Measurements from ENCODE around the gene AGAP1. TPM values are rescaled to one million over a fixed set of nuclear protein-coding genes. Genes with fewer than 3 reads are reported as not detected.

AGAP1 gene
- total and polyA plus RNA-seq, 8 donors, result 5.0 to 27.6 (median 17.4) TPM

- intact Hi-C loops (cut with DNase I), result no loop called here
- FAIRE-seq (no peak), ATAC-seq (no peak), DNase-seq (no peak)
- Histone ChIP-seq H3K4me3 (no peak overlapping the region), H3K9me3 (no peaks in the 10 kb centered on the region), H3K27ac (no peak overlapping the region), H3K27me3 (no peaks in the 10 kb centered on the region), H3K36me3 (no peaks in the 10 kb centered on the region), H3K4me1 (no peaks in the 10 kb centered on the region)
- 70 to 82% methylated on average over 4 of the region's 4 CpGs for WGBS, 2 donors
- TF ChIP-seq, protein P1, sequence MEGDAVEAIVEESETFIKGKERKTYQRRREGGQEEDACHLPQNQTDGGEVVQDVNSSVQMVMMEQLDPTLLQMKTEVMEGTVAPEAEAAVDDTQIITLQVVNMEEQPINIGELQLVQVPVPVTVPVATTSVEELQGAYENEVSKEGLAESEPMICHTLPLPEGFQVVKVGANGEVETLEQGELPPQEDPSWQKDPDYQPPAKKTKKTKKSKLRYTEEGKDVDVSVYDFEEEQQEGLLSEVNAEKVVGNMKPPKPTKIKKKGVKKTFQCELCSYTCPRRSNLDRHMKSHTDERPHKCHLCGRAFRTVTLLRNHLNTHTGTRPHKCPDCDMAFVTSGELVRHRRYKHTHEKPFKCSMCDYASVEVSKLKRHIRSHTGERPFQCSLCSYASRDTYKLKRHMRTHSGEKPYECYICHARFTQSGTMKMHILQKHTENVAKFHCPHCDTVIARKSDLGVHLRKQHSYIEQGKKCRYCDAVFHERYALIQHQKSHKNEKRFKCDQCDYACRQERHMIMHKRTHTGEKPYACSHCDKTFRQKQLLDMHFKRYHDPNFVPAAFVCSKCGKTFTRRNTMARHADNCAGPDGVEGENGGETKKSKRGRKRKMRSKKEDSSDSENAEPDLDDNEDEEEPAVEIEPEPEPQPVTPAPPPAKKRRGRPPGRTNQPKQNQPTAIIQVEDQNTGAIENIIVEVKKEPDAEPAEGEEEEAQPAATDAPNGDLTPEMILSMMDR (IDR thresholded peaks at IDR 0.05), result no peak
Observed at GRCh38 chr2:235702186-235702585, 208.3 kb downstream of the AGAP1 start.

DNA sequence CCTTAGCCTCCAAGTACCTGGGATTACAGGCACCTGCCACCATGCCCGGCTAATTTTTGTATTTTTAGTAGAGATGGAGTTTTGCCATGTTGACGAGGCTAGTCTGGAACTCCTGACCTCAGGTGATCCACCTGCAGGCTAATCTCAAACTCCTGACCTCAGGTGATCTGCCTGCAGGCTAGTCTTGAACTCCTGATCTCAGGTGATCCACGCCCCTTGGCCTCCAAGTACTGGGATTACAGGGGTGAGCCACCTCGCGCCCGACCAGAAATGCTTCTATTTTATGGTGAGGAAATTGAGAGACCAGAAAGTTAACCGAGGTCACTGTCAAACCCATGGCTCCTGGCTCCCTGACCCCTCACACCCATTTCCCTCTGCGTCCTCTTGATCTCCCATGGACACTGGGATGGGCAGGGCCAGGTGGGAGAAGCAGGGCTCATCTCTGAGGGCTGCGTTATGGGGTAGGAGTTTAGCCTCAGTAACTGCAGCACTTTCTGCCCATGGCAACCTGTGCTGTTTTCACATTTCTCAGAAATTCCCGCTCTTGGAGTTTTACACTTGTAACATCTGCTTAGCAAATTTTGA is 210.0 kb downstream of the AGAP1 start:
- intact Hi-C loops (cut with DNase I), result no loop called here
- FAIRE-seq (no peak), DNase-seq (no peak), ATAC-seq (no peak)
- Histone ChIP-seq H3K36me3 (no peaks in the 10 kb centered on the region), H3K27ac (no peak overlapping the region), H3K27me3 (no peaks in the 10 kb centered on the region), H3K9me3 (no peaks in the 10 kb centered on the region), H3K4me3 (no peak overlapping the region), H3K4me1 (no peaks in the 10 kb centered on the region)
- TF ChIP-seq, protein P1 (IDR thresholded peaks at IDR 0.05), result no peak
- WGBS, 2 donors, result 93 to 98% methylated on average over 10 of the region's 10 CpGs

DNA sequence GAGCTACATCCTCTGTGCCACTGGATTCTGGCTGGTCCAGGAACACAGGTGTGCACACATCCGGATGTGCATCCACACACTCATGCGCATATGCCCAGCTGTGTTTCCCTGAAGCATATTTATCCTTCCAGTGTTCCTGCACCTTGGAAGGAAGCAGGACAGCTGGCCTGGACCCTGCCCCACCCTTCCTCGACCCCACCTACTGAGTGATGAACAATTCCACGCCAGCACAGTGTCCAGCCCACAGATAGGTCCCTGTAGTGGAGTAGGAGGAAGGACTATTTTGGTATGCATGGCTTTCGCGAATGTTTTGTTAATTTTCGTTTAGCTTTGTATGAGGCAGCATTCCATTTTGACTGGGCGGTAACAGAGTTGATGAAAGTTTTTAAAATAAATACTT is 211.5 kb downstream of the AGAP1 start:
- Histone ChIP-seq H3K36me3 (no peaks in the 10 kb centered on the region), H3K27ac (no peak overlapping the region), H3K9me3 (no peaks in the 10 kb centered on the region), H3K27me3 (no peaks in the 10 kb centered on the region), H3K4me1 (no peaks in the 10 kb centered on the region), H3K4me3 (no peak overlapping the region)
- TF ChIP-seq, protein P1 (IDR thresholded peaks at IDR 0.05), result no peak
- intact Hi-C loops (cut with DNase I), result no loop called here
- FAIRE-seq (no peak), DNase-seq (no peak), ATAC-seq (no peak)
- 88 to 89% methylated on average over 8 of the region's 8 CpGs for WGBS, 2 donors

- Histone ChIP-seq H3K9me3 (no peaks in the 10 kb centered on the region), H3K4me1 (no peaks in the 10 kb centered on the region), H3K4me3 (no peak overlapping the region), H3K27me3 (no peaks in the 10 kb centered on the region), H3K36me3 (no peaks in the 10 kb centered on the region), H3K27ac (no peak overlapping the region)
- intact Hi-C loops (cut with DNase I), result no loop called here
- DNase-seq (no peak), FAIRE-seq (no peak), ATAC-seq (no peak)
- 96% methylated on average over 8 of the region's 8 CpGs for WGBS, 2 donors
- TF ChIP-seq, protein P1 (IDR thresholded peaks at IDR 0.05), result no peak
Observed at GRCh38 chr2:235706506-235706905, 212.7 kb downstream of the AGAP1 start.

- DNase-seq (no peak), ATAC-seq (no peak), FAIRE-seq (no peak)
- TF ChIP-seq, protein P1 (IDR thresholded peaks at IDR 0.05), result no peak
- 94 to 96% methylated on average over 12 to 18 of the region's 18 CpGs for WGBS, 2 donors
- no peaks in the 10 kb centered on the region for H3K4me1 ChIP-seq
- intact Hi-C loops (cut with DNase I), result no loop called here
- no peak overlapping the region for H3K27ac ChIP-seq
- no peaks in the 10 kb centered on the region for H3K36me3 ChIP-seq
- H3K4me3 ChIP-seq, result no peak overlapping the region
- no peaks in the 10 kb centered on the region for H3K27me3 ChIP-seq
- H3K9me3 ChIP-seq, result no peaks in the 10 kb centered on the region
Observed at GRCh38 chr2:235707411-235708096, 213.7 kb downstream of the AGAP1 start.
